ENCODE data around the gene KCNT1. TPM values are rescaled to one million over a fixed set of nuclear protein-coding genes. Genes with fewer than 3 reads are reported as not detected.

The KCNT1 gene
- total RNA-seq, 1 experiment from 2014 or later: 0.68 TPM

GRCh38 chr9:135698236-135698635 is 3.7 kb upstream of the KCNT1 start:
- Mint-ChIP-seq H3K9me3 (no peaks in the 10 kb centered on the region), H3K27me3 (ENCODE audit: low read depth) (peaks cover 14% of the 10 kb centered on the region), H3K36me3 (ENCODE audit: insufficient read depth in 1 of 3, low read depth in 3 of 3) (no peaks in the 10 kb centered on the region), H3K27ac (no peak overlapping the region), H3K4me3 (no peak overlapping the region), H3K4me1 (peaks cover 3 to 9% of the 10 kb centered on the region in 2 experiments; a peak in 2 of 4 replicates)
- H3K27ac ChIP-seq (ENCODE audit: insufficient read length, low read depth, low read length): no peak overlapping the region
- H4K20me1 ChIP-seq (ENCODE audit: control insufficient read depth, insufficient read depth, insufficient read length): no peaks in the 10 kb centered on the region
- TF ChIP-seq, protein P1, sequence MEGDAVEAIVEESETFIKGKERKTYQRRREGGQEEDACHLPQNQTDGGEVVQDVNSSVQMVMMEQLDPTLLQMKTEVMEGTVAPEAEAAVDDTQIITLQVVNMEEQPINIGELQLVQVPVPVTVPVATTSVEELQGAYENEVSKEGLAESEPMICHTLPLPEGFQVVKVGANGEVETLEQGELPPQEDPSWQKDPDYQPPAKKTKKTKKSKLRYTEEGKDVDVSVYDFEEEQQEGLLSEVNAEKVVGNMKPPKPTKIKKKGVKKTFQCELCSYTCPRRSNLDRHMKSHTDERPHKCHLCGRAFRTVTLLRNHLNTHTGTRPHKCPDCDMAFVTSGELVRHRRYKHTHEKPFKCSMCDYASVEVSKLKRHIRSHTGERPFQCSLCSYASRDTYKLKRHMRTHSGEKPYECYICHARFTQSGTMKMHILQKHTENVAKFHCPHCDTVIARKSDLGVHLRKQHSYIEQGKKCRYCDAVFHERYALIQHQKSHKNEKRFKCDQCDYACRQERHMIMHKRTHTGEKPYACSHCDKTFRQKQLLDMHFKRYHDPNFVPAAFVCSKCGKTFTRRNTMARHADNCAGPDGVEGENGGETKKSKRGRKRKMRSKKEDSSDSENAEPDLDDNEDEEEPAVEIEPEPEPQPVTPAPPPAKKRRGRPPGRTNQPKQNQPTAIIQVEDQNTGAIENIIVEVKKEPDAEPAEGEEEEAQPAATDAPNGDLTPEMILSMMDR (conservative IDR thresholded peaks at IDR 0.05): no peak
- H3K9me3 ChIP-seq (ENCODE audit: control insufficient read depth, low read depth, low read length): no peaks in the 10 kb centered on the region
- no peak for DNase-seq
- H3K4me2 ChIP-seq (ENCODE audit: insufficient read depth, insufficient read length, low read length): no peak overlapping the region
- no peaks in the 10 kb centered on the region for H3K79me2 ChIP-seq (ENCODE audit: insufficient read depth, low read length)
- no peak overlapping the region for H2AK5ac ChIP-seq (ENCODE audit: insufficient read length, low read length)
- H4K5ac ChIP-seq (ENCODE audit: insufficient read length, low read depth, low read length): no peak overlapping the region
- no peak overlapping the region for H2BK120ac ChIP-seq (ENCODE audit: low read depth, low read length, poor library complexity, severe bottlenecking)
- no peak overlapping the region for H4K8ac ChIP-seq (replicated peaks; ENCODE audit: insufficient read length, low read depth, low read length)
- no peak overlapping the region for H3K14ac ChIP-seq (ENCODE audit: insufficient read depth, low read length)
- no peaks in the 10 kb centered on the region for H3K23me2 ChIP-seq (ENCODE audit: insufficient read length, low read depth, low read length, poor library complexity, severe bottlenecking)
- no peak overlapping the region for H2BK15ac ChIP-seq (ENCODE audit: low read depth, low read length)
- no peak overlapping the region for H2BK5ac ChIP-seq (ENCODE audit: insufficient read length, low read length)
- no peak overlapping the region for H2BK20ac ChIP-seq (ENCODE audit: low read depth, low read length, poor library complexity, severe bottlenecking)
- no peak overlapping the region for H3K4ac ChIP-seq (ENCODE audit: low read depth, low read length)
- H2AFZ ChIP-seq (ENCODE audit: low read length): no peak overlapping the region
- H4K91ac ChIP-seq (ENCODE audit: insufficient read length, low read depth, low read length): no peak overlapping the region
- no peak overlapping the region for H3K18ac ChIP-seq (ENCODE audit: insufficient read length, low read depth, low read length)
- H3K4me1 ChIP-seq (ENCODE audit: insufficient read depth, low read length): no peaks in the 10 kb centered on the region
- H3K9ac ChIP-seq (ENCODE audit: extremely low read depth, insufficient read length, low read length): no peak overlapping the region
- H3T11ph ChIP-seq (ENCODE audit: low read length): no peak overlapping the region
- no peak overlapping the region for H3K56ac ChIP-seq (ENCODE audit: insufficient read length, low read depth, low read length)
- H3K27me3 ChIP-seq (ENCODE audit: insufficient read depth, low read length): no peaks in the 10 kb centered on the region; the same call in 1 of the 2 replicates
- no peak overlapping the region for H3K23ac ChIP-seq (ENCODE audit: insufficient read length, low read depth, low read length)
- H2BK12ac ChIP-seq (ENCODE audit: insufficient read length, low read depth, low read length): no peak overlapping the region
- H3K79me1 ChIP-seq (ENCODE audit: insufficient read depth, low read depth, low read length, poor library complexity, severe bottlenecking): no peaks in the 10 kb centered on the region
- WGBS (ENCODE audit: extremely low coverage, insufficient read length, low lambda C conversion rate): no CpG with 5 or more reads among the region's 21 CpGs
